ENCODE results near the gene ZNRF3.

GRCh38 chr22:28934026-28934425, 50.7 kb downstream of the ZNRF3 start:
- TF ChIP-seq CTCF (IDR thresholded peaks at IDR 0.05; ENCODE audit: insufficient read depth, low read length, poor library complexity, severe bottlenecking) (no peak), EZH2phosphoT487 (conservative IDR thresholded peaks at IDR 0.05; ENCODE audit: low read length) (no peak)

Data from SU-DHL-6 (cell line).